ENCODE results near the gene SLC9C1.

Gene SLC9C1

DNA sequence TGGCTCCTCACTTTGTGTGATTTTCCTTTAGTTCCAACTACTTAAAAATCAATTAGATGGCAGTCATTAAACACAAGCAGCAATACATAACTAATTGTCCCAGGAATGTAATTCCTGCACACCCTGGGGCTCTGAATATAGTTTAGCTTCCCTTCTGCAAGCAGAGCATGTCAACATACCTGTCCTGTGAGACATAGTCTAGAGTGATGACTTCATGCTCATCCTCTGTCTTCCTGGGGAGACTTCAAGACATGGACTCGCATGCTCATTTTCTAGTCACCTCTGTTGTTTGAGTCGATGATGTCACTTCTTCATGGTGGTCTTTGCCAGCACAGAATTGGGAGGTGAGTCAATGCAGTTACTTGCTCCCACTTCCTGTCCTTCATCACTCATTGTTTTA, 192.1 kb downstream of the SLC9C1 start:
- no peaks in the 10 kb centered on the region for H3K27me3 ChIP-seq (ENCODE audit: control insufficient read depth, insufficient read depth, low read length)
- no peaks in the 10 kb centered on the region; the same call in 1 of the 2 replicates for H3K4me1 ChIP-seq (ENCODE audit: control insufficient read depth, insufficient read depth, low read length)
- H3K9ac ChIP-seq (ENCODE audit: low read depth, low read length), result no peak overlapping the region
- peak overlapping the region; percentile 7 for H3K27ac ChIP-seq (ENCODE audit: low read depth, low read length)
- no peaks in the 10 kb centered on the region for H3K9me3 ChIP-seq (ENCODE audit: control insufficient read depth, insufficient read depth, low read length)
- peaks cover 14% of the 10 kb centered on the region; the same call in 1 of the 2 replicates for H3K36me3 ChIP-seq (ENCODE audit: control insufficient read depth, insufficient read depth, low read length)
- H3K4me3 ChIP-seq (ENCODE audit: low read depth, low read length), result no peak overlapping the region

DNA sequence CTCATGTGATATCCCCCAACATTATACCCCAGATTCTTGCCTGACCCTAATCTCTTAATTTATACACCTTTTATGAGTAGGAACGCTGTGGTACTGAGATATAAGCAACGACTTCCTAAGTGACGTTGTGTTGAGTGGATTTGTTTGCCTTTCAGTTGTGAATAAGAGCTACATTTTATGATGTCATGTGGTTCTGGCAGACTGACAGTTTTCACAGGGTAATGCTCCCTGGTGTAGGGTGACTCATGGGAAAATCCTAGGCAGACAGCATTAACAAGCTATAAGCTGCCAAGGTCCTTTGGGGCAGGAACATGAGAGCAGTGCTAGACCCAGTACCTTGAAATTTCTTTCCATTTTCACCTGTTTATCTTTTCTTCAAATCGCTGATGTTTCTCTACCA, 196.6 kb downstream of the SLC9C1 start:
- no peaks in the 10 kb centered on the region for H3K27me3 ChIP-seq (ENCODE audit: control insufficient read depth, insufficient read depth, low read length)
- H3K4me1 ChIP-seq (ENCODE audit: control insufficient read depth, insufficient read depth, low read length), result peaks cover 12% of the 10 kb centered on the region
- H3K9me3 ChIP-seq (ENCODE audit: control insufficient read depth, insufficient read depth, low read length), result no peaks in the 10 kb centered on the region
- H3K4me3 ChIP-seq (ENCODE audit: low read depth, low read length), result no peak overlapping the region
- no peak overlapping the region for H3K27ac ChIP-seq (ENCODE audit: low read depth, low read length)
- no peak overlapping the region for H3K9ac ChIP-seq (ENCODE audit: low read depth, low read length)
- H3K36me3 ChIP-seq (ENCODE audit: control insufficient read depth, insufficient read depth, low read length), result 0 out of 2 replicates have a peak, but pooled peaks cover 4% of the 10 kb centered on the region

DNA sequence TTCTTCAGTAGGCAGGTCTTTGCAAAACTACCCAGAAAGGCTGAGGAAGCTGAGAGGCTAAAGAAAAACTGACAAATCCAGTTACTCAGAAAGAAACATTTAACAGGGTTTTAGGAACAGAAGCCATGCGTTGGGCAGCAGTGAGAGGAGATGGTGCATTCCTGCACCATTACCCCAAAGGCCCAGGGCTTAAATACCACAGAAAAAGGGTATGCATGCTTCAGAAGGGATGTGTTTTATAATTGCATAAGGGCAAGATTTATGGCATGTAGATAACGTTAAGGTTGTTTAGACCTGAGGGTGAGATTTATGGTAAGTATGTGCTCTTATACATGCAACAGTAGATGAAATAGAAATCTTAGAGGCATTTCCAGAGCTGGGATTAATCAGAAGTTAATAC, 197.8 kb downstream of the SLC9C1 start:
- H3K27ac ChIP-seq (ENCODE audit: low read depth, low read length), result no peak overlapping the region
- peaks cover 14% of the 10 kb centered on the region for H3K4me1 ChIP-seq (ENCODE audit: control insufficient read depth, insufficient read depth, low read length)
- H3K4me3 ChIP-seq (ENCODE audit: low read depth, low read length), result no peak overlapping the region
- no peaks in the 10 kb centered on the region for H3K9me3 ChIP-seq (ENCODE audit: control insufficient read depth, insufficient read depth, low read length)
- H3K27me3 ChIP-seq (ENCODE audit: control insufficient read depth, insufficient read depth, low read length), result no peaks in the 10 kb centered on the region
- H3K9ac ChIP-seq (ENCODE audit: low read depth, low read length), result no peak overlapping the region
- 0 out of 2 replicates have a peak, but pooled peaks cover 4% of the 10 kb centered on the region for H3K36me3 ChIP-seq (ENCODE audit: control insufficient read depth, insufficient read depth, low read length)

DNA sequence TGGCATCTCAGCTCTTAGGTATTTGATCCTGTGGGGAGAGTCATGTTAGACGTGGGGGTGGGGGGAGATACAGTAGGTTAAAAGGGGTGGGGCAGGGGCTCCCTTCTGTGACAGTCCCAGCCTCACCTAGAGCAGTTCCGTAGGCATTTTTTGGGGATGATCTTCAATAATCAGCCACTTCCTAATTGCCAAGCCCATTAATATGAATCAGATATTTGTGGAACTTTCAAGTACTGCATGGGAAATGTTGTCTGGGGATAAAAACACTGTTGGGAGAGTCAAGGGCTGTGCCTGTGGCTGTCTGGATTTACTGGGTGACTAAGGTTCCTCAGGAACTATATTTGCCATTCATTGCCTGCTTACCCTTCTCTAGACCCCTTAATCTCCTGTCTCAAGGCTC, 198.3 kb downstream of the SLC9C1 start:
- Histone ChIP-seq H3K27me3 (ENCODE audit: control insufficient read depth, insufficient read depth, low read length) (no peaks in the 10 kb centered on the region), H3K4me1 (ENCODE audit: control insufficient read depth, insufficient read depth, low read length) (peaks cover 14% of the 10 kb centered on the region), H3K9ac (ENCODE audit: low read depth, low read length) (no peak overlapping the region), H3K27ac (ENCODE audit: low read depth, low read length) (no peak overlapping the region), H3K4me3 (ENCODE audit: low read depth, low read length) (no peak overlapping the region), H3K9me3 (ENCODE audit: control insufficient read depth, insufficient read depth, low read length) (no peaks in the 10 kb centered on the region), H3K36me3 (ENCODE audit: control insufficient read depth, insufficient read depth, low read length) (0 out of 2 replicates have a peak, but pooled peaks cover 4% of the 10 kb centered on the region)

DNA sequence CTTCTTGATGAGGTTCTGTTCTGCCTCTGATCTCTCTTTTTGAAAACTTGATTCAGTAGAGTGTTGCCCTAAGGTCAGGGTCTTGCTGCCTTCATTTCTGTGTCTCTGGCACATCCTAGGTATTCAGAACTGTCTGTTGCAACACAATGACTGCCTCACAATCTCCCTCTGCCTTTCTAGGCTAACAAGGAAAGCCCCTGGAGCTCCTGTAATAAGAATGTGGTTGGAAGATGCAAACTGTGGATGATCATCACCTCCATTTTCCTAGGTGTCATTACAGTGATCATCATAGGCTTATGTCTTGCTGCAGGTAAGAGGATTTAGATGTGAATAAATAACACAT, 200.9 kb downstream of the SLC9C1 start:
- H3K9me3 ChIP-seq (ENCODE audit: control insufficient read depth, insufficient read depth, low read length), result no peaks in the 10 kb centered on the region
- H3K9ac ChIP-seq (ENCODE audit: low read depth, low read length), result no peak overlapping the region; the same call in 1 of the 2 replicates
- H3K27ac ChIP-seq (ENCODE audit: low read depth, low read length), result peak overlapping the region; percentile 22
- H3K4me3 ChIP-seq (ENCODE audit: low read depth, low read length), result no peak overlapping the region
- no peaks in the 10 kb centered on the region for H3K27me3 ChIP-seq (ENCODE audit: control insufficient read depth, insufficient read depth, low read length)
- 0 out of 2 replicates have a peak, but pooled peaks cover 4% of the 10 kb centered on the region for H3K36me3 ChIP-seq (ENCODE audit: control insufficient read depth, insufficient read depth, low read length)
- H3K4me1 ChIP-seq (ENCODE audit: control insufficient read depth, insufficient read depth, low read length), result peaks cover 14% of the 10 kb centered on the region

DNA sequence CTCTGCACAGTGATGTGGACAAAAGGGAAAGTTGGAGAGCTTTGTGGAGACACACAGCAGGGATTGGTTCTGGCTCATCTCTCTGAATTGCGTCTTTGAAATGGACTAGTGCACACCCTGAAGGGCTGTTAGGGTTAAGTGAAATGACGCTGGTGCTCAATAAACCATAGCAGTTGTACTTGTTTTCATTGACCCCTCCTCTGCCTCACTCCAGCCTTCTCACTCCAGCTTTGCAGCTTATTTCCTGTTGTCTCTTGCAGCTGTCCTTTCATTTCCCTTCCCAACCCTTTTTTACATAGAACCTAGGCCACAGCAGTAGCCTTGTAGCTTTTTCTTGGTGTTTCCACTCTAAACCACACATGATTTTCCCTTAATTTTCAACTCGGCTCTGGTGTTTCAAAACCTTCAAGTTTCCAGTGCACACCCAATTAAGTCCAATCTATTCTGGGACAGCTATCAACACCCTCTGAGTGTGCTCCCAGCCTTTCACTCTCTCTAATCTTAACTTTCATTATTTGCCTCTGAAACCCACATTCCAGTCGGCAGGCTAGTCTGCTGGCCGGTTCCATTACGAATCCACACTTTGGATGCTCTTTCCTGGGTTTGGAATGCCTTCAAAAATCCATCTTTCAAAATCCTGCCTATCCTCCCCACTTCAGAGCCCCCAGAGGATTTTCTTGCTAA, 201.4 kb downstream of the SLC9C1 start:
- Histone ChIP-seq H3K4me1 (ENCODE audit: control insufficient read depth, insufficient read depth, low read length) (peaks cover 18% of the 10 kb centered on the region), H3K9me3 (ENCODE audit: control insufficient read depth, insufficient read depth, low read length) (no peaks in the 10 kb centered on the region), H3K4me3 (ENCODE audit: low read depth, low read length) (no peak overlapping the region), H3K9ac (ENCODE audit: low read depth, low read length) (no peak overlapping the region), H3K36me3 (ENCODE audit: control insufficient read depth, insufficient read depth, low read length) (0 out of 2 replicates have a peak, but pooled peaks cover 4% of the 10 kb centered on the region), H3K27me3 (ENCODE audit: control insufficient read depth, insufficient read depth, low read length) (no peaks in the 10 kb centered on the region), H3K27ac (ENCODE audit: low read depth, low read length) (peak overlapping the region; percentile 22)

DNA sequence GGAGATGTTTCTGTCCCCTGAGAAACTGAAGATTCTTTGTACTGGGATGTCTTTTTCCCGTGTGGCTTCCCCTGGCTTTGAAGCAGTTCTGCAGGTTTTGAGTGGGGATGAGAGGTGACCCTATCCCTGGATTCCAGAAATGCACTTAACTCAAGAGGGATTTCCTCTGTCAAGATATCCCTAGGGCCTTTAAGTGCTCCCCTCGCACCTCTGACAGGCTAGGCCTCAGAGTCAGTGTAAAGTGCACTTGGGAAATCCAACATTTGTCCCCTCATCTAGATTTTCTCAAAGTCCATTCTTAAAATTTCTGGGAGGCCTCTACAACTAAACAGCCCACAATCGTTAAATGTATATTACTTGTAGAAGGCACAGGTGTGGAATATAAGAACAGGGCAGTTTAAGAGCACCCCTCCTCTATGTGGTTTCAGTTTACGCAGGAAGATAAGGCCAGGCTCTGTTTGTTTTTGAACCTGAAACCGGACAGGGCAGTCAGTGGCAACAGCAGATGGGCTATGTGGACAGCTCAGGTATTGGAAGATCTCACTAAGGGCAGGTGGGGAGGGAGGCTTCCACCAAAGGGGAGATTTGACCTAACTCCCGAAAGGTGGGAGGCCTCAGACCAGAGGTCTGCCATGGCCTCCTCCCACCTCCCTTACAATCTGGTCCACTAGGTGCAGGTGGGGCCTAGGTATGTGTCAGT, 203.0 kb downstream of the SLC9C1 start:
- H3K4me3 ChIP-seq (ENCODE audit: low read depth, low read length), result no peak overlapping the region
- no peaks in the 10 kb centered on the region for H3K27me3 ChIP-seq (ENCODE audit: control insufficient read depth, insufficient read depth, low read length)
- H3K27ac ChIP-seq (ENCODE audit: low read depth, low read length), result no peak overlapping the region
- no peak overlapping the region for H3K9ac ChIP-seq (ENCODE audit: low read depth, low read length)
- no peaks in the 10 kb centered on the region for H3K9me3 ChIP-seq (ENCODE audit: control insufficient read depth, insufficient read depth, low read length)
- H3K36me3 ChIP-seq (ENCODE audit: control insufficient read depth, insufficient read depth, low read length), result 0 out of 2 replicates have a peak, but pooled peaks cover 4% of the 10 kb centered on the region
- peaks cover 24% of the 10 kb centered on the region for H3K4me1 ChIP-seq (ENCODE audit: control insufficient read depth, insufficient read depth, low read length)
